ACC112 (cell line): ENCODE data around the gene EPC2.
"Not testable (repeated sequence)": the region's sequence is repeated elsewhere in the genome, so short reads cannot be mapped to it uniquely, and the experiment has no call there.

ENCODE experiments used
- H2AFZ ChIP-seq: fragments of 200-600 bp; sonication (generic); one replicate; pipeline ENCODE4 v1.6.0; 2017; ENCODE audit warnings: antibody characterized with exemption, low read length; ENCODE audit not compliant: unreplicated experiment
- H3K27ac ChIP-seq: fragments of 200-600 bp; sonication (generic); 2 replicates; pipeline ENCODE4 v1.5.1; 2014; ENCODE audit warnings: low read depth, mild to moderate bottlenecking, antibody characterized with exemption, low read length, moderate library complexity
- H3K27me3 ChIP-seq: fragments of 200-600 bp; sonication (generic); 2 replicates; pipeline ENCODE4 v1.6.1; 2014; ENCODE audit warnings: mild to moderate bottlenecking, antibody characterized with exemption, low read length, moderate library complexity, mixed read lengths; ENCODE audit not compliant: insufficient read depth
- H3K36me3 ChIP-seq: fragments of 200-600 bp; sonication (generic); 2 replicates; pipeline ENCODE4 v1.6.1; 2016; ENCODE audit warnings: mild to moderate bottlenecking, antibody characterized with exemption, low read length, moderate library complexity, mixed read lengths; ENCODE audit not compliant: insufficient read depth
- H3K4me1 ChIP-seq: fragments of 200-600 bp; sonication (generic); one replicate; pipeline ENCODE4 v1.6.1; 2016; ENCODE audit warnings: low read length, mixed read lengths; ENCODE audit not compliant: insufficient read depth, unreplicated experiment, control insufficient read depth
- H3K4me3 ChIP-seq: fragments of 200-600 bp; sonication (generic); 2 replicates; pipeline ENCODE4 v1.5.1; 2014; ENCODE audit warnings: mild to moderate bottlenecking, low read depth, low read length
- H3K79me2 ChIP-seq: fragments of 200-600 bp; sonication (generic); one replicate; pipeline ENCODE4 v1.6.0; 2016; ENCODE audit warnings: low read length; ENCODE audit not compliant: control insufficient read depth, unreplicated experiment, insufficient read depth

The EPC2 gene

DNA sequence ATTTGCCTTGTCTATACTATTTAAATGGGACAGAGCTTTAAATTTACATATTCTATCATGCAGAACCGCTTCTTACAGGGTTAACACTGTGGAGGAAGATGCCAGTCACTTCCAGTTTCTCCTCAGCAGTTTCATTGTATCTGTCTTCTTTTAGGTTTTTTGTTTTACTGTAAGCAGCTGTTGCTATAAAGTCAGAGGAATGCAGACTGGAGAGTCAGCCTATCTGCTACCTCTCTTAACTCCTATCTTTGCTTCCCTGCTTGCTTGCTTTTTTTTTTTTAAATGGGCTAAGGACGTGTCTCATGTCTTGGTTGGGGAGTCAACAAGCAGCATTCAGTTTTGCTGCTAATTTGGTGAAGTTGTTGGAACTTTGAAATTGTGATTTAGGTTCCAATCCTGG is 8.9 kb downstream of the EPC2 start:
- H3K27me3 ChIP-seq: no peaks in the 10 kb centered on the region
- H3K27ac ChIP-seq: no peak overlapping the region
- peaks cover 97% of the 10 kb centered on the region for H3K79me2 ChIP-seq
- no peak overlapping the region for H3K4me3 ChIP-seq
- H3K36me3 ChIP-seq: no peaks in the 10 kb centered on the region
- H2AFZ ChIP-seq: no peak overlapping the region
- H3K4me1 ChIP-seq: peaks cover 13% of the 10 kb centered on the region

DNA sequence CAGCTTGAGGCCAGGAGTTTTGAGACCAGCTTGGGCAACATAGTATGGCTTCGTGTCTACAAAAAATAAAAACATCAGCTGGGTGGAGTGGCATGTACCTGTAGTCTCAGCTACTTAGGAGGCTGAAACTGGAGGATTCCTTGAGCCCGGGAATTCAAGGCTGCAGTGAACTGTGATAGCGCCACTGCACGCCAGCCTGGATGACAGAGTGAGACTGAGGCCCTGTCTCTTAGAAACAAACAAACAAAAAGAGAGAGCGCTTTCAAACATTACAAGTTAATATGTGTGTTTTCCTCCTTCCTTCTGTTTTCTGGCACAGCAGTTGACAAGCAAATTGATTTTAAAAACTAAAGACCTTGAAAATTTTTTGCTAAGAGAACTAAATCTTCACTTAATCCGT is 9.9 kb downstream of the EPC2 start:
- no peaks in the 10 kb centered on the region for H3K27me3 ChIP-seq
- no peaks in the 10 kb centered on the region for H3K36me3 ChIP-seq
- no peak overlapping the region for H3K4me3 ChIP-seq
- H3K79me2 ChIP-seq: peaks cover 96% of the 10 kb centered on the region
- H3K27ac ChIP-seq: no peak overlapping the region
- no peak overlapping the region for H2AFZ ChIP-seq
- H3K4me1 ChIP-seq: peaks cover 19% of the 10 kb centered on the region

DNA sequence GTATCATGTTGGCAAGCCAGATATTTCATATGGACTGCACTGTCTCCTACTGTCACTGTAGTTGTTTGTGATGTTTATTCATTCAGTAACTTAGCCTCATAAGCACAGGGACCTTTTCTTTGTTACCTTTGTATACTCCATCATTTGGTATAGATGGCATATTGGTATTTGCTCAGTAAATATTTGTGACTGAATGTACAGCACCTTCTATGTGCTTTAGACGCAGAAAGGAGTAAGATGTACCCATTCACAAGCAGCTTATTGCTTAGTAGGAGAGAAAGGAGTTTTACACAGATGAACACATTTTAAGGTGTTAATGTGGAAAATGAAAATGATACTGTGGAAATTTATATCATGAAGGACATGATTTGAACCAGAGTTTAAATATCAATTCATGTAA is 12.0 kb downstream of the EPC2 start:
- H2AFZ ChIP-seq: no peak overlapping the region

DNA sequence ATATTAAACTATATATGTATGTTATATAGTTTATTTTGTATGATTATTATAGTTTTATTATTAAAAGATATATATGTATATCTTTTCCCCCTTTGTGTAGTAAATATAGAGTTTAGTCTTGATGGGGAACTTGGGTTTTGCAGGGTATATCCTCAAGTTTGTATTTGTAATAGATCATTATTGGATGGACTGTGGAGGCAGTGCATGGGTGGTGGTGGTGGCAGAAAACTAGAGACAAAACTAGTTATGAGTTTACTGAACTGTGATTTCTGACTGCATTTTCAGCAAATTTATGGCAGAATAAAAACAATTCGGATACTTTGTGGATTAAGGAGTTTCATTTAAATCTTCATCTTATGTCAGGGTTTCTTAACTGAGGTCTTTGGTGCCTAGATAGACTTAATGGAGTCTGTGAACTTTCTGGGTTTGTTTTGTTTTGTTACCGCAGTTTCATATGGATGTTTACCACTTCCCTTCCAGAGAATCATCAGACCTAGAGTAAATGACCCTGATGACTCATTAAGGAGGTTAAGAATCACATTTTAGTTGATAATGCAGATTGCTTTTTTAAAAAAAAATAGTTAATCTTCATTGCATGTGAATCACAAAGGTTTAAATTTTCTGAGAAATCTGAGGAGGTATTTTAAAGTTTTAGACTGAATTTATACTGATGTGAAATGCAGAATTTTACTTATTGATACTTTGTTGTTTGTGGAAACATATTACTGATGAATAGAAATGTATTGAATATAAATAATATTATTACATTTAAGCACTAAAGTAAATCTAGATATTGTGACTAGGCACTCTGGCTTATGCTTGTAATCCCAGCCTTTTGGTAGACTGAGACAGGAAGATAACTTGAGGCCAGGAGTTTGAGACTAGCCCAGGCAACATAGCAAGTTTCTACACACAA is 14.5 kb downstream of the EPC2 start:
- peaks cover 31% of the 10 kb centered on the region for H3K4me1 ChIP-seq
- H3K36me3 ChIP-seq: no peaks in the 10 kb centered on the region
- H3K27me3 ChIP-seq: no peaks in the 10 kb centered on the region
- peaks cover 76% of the 10 kb centered on the region for H3K79me2 ChIP-seq
- H3K4me3 ChIP-seq: no peak overlapping the region
- peak overlapping the region; percentile 53 for H3K27ac ChIP-seq
- no peak overlapping the region for H2AFZ ChIP-seq

More for the DNA sequence above, 12.0 kb downstream of the EPC2 start:
- Histone ChIP-seq H3K79me2 (peaks cover 94% of the 10 kb centered on the region), H3K27ac (no peak overlapping the region), H3K27me3 (no peaks in the 10 kb centered on the region), H3K36me3 (no peaks in the 10 kb centered on the region), H3K4me1 (peaks cover 31% of the 10 kb centered on the region), H3K4me3 (no peak overlapping the region)

DNA sequence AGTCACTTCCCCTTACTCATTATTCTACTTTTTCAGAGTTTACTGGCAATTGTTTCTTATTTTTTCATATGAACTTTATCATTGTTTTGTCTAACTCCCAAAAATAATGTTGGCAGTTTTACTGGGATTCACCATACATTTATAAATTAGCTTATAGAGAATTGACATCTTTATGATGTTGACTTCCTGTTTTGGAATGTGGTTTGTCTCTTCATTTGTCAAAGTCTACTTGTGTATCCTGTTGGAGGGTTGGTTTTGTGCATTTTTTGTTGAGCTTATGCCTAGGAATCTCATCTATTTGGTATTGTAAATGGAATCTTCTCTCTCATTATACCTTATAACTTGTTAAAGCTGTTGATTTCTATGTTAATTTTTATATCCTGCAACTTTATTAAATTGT is 16.4 kb downstream of the EPC2 start:
- Histone ChIP-seq H3K79me2 (peaks cover 77% of the 10 kb centered on the region), H3K27ac (no peak overlapping the region), H3K4me3 (no peak overlapping the region), H3K36me3 (no peaks in the 10 kb centered on the region), H3K27me3 (no peaks in the 10 kb centered on the region), H3K4me1 (peaks cover 30% of the 10 kb centered on the region), H2AFZ (no peak overlapping the region)

DNA sequence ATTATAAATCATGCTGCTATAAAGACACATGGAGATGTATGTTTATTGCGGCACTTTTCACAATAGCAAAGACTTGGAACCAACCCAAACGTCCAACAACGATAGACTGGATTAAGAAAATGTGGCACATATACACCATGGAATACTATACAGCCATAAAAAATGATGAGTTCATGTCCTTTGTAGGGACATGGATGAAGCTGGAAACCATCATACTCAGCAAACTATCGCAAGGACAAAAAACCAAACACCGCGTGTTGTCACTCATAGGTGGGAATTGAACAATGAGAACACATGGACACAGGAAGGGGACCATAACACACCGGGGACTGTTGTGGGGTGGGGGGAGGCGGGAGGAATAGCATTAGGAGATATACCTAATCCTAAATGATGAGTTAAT is 17.8 kb downstream of the EPC2 start:
- peaks cover 33% of the 10 kb centered on the region for H3K4me1 ChIP-seq
- not testable (repeated sequence) for H3K4me3 ChIP-seq, H2AFZ ChIP-seq, H3K36me3 ChIP-seq, H3K27ac ChIP-seq, H3K27me3 ChIP-seq
- H3K79me2 ChIP-seq: peaks cover 76% of the 10 kb centered on the region

DNA sequence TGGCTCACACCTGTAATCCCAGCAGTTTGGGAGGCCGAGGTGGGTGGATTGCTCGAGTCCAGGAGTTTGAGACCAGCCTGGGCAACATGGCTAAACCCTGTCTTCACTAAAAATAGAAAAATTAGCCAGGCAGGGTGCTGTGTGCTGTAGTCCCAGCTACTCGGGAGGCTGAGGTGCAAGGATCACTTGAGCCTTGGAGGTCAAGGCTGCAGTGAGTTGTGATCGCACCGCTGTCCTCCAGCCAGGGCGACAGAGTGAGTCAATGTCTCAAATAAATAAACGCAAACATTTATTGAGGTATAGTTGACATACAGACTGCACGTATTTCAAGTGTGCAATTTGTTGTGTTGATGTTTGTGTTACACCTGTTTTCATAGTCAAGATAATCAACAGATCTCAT is 19.7 kb downstream of the EPC2 start:
- Histone ChIP-seq H3K79me2 (peaks cover 76% of the 10 kb centered on the region), H3K27me3 (no peaks in the 10 kb centered on the region), H2AFZ (no peak overlapping the region), H3K27ac (no peak overlapping the region), H3K4me3 (no peak overlapping the region), H3K36me3 (no peaks in the 10 kb centered on the region), H3K4me1 (peaks cover 23% of the 10 kb centered on the region)

DNA sequence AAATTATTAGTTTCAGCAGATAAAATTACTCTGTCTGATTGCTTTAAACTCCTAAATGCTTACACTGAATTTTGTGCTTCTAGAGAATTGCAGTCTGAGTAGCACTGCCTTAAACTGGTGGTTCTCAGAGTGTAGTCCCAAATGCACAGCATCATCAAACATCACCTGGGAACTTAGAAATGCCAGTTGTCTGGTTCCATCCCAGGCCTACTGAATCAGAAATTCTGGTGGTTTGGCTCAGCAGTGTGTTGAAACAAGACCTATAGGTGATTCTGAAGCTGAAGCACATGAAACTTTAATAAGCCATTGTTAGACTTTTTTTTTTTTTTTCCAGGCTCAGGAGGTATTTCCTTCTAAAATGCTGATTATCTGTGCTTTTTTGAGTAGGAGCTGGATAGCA is 22.0 kb downstream of the EPC2 start:
- no peaks in the 10 kb centered on the region for H3K36me3 ChIP-seq
- peaks cover 79% of the 10 kb centered on the region for H3K79me2 ChIP-seq
- no peak overlapping the region for H2AFZ ChIP-seq
- H3K4me1 ChIP-seq: peaks cover 15% of the 10 kb centered on the region
- H3K27me3 ChIP-seq: no peaks in the 10 kb centered on the region
- H3K27ac ChIP-seq: no peak overlapping the region
- H3K4me3 ChIP-seq: no peak overlapping the region

DNA sequence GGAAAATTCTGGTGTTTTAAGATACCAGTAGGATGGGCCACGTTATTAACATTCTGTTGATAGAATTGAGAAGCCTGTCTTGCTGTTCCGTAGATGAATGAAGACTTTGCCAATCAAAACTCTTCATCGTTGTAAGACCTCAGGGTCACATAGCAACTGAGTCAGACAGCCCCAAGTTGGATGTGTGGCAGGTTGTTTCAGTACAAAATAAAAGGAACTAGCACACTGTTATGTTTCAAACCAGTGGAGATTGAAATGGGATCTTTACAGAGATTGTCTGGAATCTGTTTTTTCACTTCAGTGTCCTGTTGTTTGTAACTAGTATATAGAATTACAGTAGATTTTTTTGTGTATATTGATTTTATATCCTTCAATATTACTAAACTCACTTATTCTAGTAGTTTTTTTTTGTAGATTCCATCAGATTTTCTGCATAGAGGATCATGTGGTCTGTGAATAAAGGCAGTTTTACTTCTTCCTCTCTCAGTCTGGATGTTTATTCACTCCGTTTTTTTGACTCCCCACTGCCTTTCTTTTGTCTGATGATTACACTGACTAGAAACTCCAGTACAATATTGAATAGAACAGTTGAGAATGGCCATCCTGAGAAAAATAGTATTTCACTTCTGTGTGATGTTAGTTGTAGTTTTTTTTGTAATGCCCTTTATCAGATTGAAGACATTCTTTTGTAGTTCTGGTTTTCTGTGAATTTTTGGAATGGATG is 22.7 kb downstream of the EPC2 start:
- no peaks in the 10 kb centered on the region for H3K27me3 ChIP-seq
- H3K4me3 ChIP-seq: no peak overlapping the region

DNA sequence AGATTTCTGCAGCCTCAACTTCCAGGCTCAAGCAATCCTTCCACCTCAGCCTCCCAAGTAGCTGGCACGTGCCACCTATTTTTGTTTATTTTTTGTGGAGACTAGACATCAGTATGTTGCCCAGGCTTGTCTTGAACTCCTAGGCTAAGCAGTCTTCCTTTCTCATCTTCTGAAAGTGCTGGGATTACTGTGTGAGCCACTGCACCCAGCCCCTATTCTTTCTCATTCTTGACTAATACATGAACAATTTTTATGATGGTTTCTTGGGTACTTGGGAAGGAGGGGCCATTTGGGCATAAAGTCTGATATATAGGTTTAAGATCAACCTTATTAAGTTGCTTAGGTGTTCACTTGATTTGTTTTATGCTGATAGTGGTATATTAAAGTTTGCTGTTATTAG is 26.2 kb downstream of the EPC2 start:
- Histone ChIP-seq H3K79me2 (peaks cover 97% of the 10 kb centered on the region), H3K4me3 (no peak overlapping the region), H2AFZ (no peak overlapping the region), H3K4me1 (peaks cover 21% of the 10 kb centered on the region), H3K36me3 (no peaks in the 10 kb centered on the region), H3K27me3 (no peaks in the 10 kb centered on the region), H3K27ac (no peak overlapping the region)

More for the DNA sequence above, 22.7 kb downstream of the EPC2 start:
- H2AFZ ChIP-seq: no peak overlapping the region
- no peaks in the 10 kb centered on the region for H3K36me3 ChIP-seq
- peaks cover 15% of the 10 kb centered on the region for H3K4me1 ChIP-seq
- no peak overlapping the region for H3K27ac ChIP-seq
- peaks cover 83% of the 10 kb centered on the region for H3K79me2 ChIP-seq
